ENCODE measurements around the gene GUCA2B. TPM values are rescaled to one million over a fixed set of nuclear protein-coding genes. Genes with fewer than 3 reads are reported as not detected.

The GUCA2B gene
- total RNA-seq, 1 donor from 2014 or later, result not detected

DNA sequence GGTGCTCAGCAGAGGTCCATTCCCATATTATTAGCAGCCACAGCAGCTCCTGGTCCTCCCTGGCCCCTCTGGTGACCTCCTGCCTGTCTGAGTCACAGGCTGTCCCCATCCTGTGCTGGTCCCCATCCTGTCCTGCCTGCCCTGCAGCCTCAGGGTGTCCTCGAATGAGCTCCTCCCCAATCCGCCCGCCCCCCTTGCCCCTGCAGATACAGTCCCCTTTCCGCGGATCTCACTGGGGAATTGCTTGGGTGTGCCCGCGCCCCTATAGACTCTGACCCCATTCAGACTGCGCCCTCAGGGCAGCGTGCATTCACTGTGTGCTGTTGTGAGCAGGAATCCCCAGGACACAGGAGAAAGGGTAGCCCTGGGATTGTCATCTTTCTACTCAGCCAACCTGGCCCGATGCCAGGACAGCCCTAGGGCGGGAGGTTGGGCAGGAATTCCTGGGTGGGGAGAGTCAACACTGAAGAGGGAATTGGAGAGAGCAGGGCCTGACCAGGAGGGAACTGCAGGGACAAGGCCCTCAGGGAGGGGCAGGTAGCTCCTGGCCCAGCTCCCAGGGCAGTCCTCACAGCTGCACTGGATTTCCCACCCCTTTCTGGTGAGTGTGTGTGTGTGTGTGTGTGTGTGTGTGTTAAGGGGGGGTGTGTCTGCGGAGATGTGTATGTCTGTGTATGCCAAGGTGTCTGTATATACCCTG is 12.5 kb downstream of the GUCA2B start:
- peak; percentile 85 for DNase-seq (ENCODE audit: low spot score)

DNA sequence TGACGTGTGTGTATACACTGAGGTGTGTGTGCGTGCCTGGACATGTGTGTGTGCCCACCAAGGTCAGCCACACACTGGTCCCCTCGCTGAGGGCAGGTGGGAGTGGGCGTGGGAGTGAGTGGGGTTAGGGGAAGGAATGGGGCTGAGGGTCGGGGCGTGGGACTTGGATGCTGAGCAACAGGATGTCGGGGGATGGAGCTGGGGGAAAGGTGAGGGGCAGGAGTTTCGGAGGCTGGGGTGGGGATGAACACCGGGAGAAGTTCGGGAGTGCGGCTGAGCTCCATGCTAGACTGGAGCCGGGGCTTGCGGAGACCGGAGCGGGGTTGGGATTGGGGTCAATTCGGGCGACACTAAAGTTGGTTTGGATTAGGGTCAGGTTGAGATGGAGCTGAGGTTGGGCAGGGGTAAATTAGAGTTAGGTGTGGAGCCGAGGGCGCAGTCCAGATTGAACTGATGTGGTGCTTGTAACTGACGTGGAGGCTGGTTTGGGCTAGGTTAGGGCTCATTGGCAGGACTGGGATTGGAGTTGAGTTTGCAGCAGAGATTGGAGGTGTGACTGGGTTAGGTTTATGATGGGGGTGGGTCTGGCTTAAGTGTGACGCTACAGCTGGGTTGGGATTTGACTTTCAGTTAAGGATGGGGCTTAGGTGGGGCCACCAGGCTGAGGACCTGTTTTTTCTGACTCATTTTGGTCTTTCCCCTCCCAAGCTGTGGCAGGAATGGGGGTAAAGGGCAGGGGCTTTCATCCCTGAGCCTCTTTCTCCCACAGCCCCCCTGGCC is 14.6 kb downstream of the GUCA2B start:
- no peak for DNase-seq (ENCODE audit: low spot score)

DNA sequence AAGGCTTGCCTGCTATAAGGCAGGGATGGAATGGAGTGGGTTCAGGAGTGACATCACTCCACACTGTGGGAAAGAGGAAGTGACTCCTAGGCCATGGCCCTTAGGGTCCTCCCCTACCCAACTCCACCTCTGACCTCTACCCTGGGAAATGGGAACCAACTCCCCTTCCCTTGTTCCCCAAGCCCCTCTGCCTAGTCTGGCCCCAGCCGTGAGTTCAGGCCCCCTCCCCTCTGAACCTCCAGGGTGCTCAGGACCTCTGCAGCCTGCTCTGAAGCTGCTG is 15.1 kb downstream of the GUCA2B start:
- DNase-seq (ENCODE audit: low spot score), result no peak

DNA sequence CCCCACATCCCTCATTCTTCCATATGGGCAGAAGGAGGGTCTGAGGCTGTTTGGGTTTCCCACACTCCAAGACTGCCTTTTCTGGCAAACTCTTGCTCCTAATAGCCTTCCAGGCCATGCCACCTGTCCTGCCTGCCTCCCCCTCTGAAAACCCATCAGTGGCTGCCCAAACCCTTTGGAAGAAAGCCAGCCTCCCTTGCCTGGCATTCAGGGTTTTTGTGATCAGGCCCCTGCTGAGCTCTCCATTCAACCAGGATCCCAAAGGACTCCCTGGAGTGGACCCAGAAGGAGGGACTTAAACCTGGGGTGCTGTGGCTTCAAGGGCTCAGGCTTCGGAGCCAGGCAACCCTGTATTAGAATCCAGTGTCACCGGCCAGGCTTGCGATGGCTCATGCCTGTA is 15.6 kb downstream of the GUCA2B start:
- no peak for DNase-seq (ENCODE audit: low spot score)

DNA sequence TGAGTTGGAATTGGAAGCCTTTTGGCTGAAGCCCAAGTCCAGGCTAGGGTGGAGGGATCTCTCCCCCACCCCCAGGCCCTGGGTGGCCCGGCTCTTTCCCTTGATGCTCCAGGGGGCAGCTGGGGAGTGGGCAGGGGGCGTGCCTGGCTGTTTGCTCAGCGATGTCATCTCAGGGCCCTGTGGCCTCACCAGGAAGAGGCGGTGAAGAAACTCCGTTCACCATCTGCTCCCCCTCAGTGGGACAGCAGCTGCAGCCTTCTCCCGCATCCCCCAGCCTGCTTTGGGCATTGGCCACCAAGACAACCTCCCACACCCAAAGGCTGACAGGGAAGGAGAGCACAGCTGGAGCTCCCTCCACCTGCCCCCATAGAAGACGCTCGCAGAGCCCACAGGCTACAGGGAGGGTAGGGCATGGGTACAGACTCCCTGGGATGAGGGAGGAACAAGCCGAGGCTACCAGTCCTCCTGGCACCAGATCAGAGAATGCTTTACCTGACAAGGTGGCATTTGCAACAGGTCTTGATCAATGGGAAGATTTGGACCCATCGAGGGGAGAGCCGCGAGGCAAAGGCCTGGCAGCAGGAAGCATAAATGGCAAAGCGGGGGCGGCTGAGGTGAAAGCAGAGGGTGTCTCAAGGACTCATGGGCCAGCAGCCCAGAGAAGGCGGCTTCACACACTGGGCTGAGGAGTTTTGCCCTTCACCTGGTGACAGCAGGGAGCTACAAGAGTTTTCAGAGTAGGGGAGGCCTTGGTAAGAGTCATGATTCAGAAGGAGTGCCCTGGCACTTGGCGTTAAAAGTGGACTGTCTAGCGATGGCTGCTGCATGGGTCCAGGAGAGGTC is 17.8 kb downstream of the GUCA2B start:
- no peak for DNase-seq (ENCODE audit: low spot score)

DNA sequence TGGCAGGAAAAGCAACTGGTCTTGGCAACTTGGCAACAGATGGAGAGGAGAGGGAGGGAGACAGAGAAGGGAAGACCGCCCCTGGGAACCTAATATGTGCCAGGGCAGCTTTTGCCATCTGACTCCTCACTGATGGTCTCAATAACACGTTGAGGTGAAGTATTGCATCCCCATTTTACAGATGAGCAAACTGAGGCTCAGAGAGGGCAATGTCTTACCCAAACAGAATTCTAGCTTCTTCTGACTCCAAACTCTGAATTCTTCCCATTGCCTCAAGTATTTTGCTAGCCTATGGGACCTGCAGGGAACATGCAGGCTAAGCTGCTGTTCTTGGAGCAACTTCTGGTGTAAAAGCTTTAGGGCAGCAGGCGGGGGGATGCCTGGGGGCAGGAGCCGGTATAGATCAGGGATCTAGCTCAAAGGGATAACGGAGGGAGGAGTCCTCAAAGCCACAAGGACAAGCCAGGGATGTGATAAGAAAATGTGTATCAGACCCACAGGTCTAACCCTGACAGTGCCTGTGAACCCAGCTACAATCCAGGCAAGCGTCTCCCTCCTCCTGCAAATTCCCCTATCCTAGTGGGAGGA is 18.6 kb downstream of the GUCA2B start:
- no peak for DNase-seq (ENCODE audit: low spot score)

DNA sequence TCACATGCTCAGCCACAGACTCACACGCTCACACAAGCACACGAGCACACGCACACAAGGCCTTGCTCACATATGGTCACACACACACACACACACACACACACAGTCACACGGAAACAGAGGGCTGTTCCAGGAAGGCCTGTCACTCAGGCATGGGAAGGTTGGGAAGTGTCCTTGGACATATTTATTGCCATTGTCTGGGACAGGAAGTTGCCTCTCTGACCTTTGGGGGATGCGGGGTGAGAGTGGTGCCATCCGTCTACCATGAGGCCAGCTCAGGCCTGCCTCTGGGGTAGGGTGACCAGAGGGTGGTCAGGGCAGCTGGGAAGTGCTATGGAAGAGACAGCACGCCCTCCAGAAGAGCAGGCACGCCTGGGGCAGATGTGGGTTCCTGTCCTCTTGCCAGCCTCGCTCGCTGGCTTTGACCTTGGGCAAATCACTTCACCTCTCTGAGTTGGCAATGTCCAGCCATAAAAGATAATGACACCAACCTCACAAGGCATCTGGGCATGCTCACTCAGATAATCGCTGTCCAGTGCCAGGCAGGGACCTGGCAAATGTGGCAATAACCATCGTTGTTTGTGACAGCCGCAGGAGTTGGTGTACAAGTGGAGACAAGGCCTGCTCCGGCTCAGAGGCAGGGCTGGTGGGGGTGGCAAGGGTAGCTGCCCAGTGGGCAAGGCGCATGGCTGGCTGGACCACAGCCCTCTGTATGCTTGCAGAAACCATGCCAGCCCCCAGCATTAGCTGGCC is 19.3 kb downstream of the GUCA2B start:
- no peak for DNase-seq (ENCODE audit: low spot score)

DNA sequence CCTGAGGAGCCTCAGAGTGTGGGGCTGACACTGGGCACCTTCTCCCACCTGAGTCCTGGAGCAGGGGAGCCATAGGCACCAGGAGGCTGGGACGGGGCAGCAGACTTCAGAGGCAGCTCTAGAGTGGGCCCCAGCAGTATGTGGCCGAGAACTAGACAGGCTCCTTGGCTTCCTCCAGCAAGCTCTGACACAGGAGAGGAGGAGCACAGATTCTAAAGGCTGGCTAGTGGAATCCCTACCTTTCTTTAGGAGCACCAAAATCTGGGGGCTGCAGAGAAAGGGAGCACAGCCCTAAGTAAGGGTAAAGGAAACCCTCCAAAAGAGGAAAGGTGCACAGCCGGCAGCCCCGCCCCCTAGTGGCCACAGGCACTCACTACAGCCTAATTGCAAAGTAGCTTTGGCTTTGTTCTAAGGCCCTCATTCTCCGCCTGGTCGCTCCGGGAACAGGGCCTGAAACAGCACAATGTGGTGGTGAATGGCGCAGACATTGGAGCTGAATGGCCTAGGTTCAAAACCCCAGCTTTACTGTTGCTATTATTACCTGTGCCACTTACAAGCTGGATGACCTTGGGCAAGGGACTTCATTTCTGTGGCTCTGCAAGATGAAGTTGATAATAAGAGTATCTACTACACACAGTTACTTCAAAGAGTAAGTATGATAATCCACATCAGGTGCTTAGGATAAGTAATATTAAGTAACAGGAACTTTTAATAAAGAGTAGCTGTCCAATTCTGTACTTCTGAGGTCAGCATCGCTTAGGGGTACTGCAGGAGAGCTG is 20.1 kb downstream of the GUCA2B start:
- peak; percentile 68 for DNase-seq (ENCODE audit: low spot score)

DNA sequence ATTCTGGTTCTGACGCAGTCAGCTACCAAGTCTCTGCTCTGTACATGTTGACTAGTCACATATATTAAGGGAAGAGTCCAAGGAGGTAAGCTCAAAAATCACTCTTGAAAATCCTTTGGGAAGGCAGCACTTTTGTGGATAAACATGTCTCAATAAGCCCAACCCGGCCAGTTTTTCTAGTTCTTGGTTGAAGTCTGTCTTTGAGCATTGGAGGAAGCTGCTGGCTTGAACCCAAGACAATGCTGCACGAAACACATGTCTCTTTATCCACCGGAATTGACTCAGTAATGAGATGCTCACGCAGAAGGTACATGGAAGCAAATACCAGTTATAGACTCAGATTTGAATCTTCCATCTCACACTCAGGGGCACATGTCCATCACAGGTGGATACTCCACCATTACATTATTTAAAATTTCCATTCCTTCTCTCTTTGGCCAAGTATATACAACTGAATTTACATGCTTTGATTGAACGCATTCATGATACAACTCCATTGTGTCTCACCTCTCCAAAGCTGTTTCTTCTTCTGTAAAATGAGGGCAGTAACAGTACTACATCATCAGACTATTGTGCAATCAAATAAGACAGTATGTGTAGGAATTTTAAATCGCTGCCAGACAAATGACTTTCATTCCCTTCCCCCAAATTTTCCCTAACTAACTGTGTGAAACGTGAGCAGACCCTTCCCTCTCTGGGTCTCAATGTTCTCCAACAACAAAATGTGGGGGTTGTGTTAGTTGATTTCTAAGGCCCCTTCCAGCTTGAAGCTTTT is 20.9 kb downstream of the GUCA2B start:
- DNase-seq (ENCODE audit: low spot score), result peak; percentile 59

DNA sequence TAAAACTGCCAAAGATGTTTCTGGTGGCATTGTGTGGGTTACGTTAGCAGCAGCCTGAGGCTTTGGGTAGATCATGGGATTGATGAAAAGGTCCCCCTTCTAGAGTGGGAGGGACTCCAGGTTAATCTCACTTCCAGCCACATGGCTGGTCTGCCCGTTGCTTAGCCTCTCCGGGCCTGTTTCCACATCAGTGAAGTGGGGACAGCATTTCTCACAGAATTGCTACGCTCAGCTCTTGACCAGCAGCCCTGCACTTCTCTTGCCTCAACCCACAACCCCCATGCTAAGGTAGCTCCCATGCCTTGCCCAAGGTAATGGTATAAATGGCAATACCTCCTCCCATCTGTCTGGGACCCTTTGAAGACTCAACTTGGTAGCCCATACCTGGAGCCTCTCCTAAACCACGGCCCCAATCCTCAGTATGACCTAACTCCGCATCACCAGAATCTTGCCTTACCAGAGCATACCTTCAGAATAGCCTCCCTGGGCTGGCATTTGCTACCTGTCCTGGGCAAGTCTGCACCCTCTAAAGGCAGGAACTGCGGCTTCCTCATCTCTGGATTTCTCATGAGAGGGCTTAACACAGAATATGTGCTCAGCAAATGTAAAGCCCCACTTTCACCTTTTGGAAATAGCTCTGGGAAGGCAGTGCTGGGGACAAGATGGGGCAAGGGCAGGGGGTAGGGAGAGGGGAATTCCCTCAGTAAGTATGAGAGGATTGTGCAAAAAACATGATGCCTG is 22.3 kb downstream of the GUCA2B start:
- DNase-seq (ENCODE audit: low spot score), result no peak

DNA sequence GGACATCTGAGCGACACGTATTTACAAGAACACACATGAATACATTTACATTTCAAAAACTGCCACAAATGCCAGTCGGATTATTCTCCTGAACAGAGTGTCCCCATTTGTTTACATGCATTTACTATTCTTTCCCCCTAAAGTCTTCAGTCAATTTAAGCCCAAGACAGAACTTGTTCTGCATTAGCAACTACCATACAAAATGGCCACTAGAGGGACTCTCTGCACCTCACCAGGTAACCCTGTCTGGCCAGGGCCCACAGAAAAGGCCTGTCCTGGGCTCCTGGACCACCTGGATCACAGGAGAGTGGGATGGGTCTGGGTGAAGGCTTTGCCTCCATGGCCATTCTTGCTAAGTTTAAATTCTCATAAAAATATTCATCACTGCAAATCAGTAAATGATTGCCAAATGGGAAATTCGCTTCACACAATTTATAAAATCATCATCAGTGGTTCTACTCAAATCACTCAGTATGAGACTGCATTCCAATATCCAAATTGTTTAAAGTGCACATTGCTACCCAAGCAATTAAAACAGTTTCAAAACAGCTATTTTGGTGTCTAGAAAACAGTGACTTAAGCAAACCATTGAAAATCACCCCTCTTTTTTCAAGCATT is 23.8 kb downstream of the GUCA2B start:
- DNase-seq (ENCODE audit: low spot score), result no peak

DNA sequence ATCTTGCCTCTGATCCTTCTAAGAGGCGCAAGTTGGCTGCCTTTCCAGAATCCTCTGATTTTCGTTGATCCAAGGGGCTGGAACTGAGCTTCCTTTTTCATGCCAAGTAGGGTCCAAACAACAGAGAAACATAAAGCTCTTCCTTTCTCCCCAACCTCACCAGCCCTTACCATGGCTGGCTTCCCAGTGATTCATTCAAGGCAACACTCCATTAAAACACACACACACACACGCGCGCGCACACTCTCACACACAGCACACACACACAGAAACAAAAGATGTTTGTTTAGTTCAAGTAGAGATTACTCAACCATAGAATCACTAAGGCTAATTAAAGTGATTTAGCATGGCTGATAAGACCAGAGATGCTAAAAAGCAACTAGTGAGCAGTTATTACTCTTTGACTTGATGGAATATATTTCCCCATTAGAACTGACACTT is 24.4 kb downstream of the GUCA2B start:
- peak; percentile 72 for DNase-seq (ENCODE audit: low spot score)

DNA sequence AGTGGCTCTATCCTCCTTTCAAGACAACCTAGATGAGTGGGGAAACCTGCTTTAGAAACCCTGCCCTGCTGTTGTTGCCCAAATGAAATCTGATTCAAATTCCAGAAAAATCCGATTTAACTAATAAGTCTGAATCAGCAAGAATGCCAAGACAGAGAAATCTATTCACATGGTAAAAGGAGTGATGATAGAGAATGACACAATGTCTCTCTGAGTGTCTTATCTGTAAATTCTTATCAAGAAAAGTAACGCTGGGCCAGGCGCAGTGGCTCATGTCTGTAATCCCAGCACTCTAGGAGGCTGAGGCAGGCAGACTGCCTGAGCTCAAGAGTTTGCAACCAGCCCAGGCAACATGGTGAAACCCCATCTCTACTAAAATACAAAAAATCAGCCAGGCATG is 25.0 kb downstream of the GUCA2B start:
- DNase-seq (ENCODE audit: low spot score), result no peak

DNA sequence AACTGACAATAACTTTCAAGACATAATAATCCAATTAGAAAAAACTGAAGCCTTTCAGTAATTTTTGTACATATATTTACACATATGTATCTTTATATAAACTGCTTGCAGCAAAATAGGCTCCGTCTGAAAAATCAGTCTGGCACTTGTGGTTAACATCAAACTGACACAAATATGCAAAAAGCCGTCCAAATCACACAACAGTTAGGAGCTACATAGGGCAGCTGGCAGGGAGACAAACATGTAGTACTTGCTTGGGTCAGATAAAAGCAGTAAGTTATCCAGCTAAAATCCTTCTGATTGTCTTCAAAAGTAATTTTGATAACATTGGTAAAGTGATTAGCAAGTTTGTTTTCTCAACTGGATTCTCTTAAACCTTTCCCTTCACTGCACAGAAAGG is 26.1 kb downstream of the GUCA2B start:
- no peak for DNase-seq (ENCODE audit: low spot score)

DNA sequence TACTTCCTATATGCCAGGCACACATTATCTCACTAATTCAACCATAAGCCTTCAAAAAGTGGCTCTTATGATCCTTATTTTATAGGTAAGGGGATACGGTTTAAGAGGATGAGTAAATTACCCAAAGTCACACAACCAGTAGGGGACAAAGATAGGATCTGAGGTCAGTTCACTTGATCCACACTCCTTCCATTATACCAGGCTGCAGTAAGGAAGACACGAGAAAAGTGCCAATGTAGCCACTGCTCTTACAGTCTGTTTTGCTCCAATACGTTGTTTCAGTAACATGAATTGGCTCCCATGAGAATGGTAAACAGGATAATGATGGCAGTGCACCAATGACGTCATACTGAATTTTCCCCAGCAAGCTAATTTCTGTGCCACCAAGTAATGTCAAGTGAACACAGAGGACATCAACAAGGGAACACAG is 26.7 kb downstream of the GUCA2B start:
- DNase-seq (ENCODE audit: low spot score), result no peak

DNA sequence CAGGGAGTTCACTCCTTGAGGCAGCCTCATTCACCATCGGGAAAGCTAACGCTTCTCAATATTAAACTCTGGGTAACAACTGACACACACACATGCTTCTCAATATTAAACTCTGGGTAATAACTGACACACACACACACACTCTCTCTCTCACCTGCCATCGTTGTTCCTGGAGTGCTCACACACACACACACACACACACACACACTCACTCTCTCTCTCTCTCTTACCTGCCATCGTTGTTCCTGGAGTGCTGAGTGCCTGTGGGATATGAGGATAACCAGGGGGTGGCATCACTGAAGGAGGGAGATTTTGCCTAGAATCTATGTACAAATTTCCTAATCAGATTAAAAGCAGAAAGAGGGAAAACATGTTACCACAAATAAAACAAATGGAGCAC is 28.5 kb downstream of the GUCA2B start:
- DNase-seq (ENCODE audit: low spot score), result no peak

DNA sequence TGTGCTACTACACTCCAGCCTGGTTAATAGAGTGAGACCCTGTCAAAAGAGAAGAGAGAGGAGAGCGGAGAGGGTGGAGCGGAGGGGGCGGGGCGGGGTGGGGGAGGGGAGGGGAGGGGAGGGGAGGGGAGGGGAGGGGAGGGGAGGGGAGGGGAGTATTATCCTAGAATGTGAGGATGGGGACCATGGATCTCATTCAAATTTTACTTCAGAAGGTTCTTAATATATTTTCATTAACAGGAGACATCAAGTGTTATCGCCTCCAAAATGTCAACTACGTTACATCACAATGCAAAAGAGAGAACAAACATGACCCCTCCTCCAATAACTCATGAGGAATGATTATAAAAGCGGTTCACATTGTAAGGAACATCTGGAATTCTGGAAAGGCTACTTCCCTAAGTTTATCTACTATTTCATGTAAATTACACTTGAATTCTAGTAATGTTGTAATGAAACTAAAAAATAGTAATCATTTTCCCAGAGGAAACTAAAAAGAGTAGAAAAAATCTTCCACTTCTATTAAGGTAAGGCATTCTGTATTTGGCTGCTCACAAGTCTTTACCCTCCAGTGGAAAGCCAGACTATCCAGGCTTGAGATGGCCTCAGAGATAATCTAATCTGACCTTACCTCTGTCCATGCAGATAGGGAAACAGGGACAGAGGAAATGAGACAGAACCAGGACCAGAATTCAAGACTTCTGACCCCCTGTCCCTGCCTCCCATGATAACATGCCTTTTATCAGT is 30.2 kb downstream of the GUCA2B start:
- DNase-seq (ENCODE audit: low spot score), result no peak

DNA sequence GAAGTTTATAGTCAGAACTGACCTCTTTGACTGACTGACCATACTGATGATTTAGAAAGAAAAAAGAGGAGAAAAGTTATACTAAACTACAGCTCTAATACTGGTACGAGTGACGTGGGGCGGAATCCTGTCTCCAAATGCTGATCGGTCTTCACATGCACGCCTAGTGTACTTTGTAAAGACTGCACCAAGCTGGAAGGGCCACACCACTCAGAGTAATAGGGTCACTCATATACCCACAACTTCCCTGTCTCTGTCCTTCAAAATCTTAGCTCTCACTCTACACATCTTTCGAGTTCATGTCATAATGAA is 30.7 kb downstream of the GUCA2B start:
- no peak for DNase-seq (ENCODE audit: low spot score)

Measured in ureter (tissue), 1 donor.